SW480 (cell line): ENCODE data around the gene CDK3.
"Not testable (repeated sequence)": the region's sequence is repeated elsewhere in the genome, so short reads cannot be mapped to it uniquely, and the experiment has no call there.

Experiments
- DNase-seq: peaks from one replicate; pipeline ENCODE4 v3.0.0-alpha.2; 2016; ENCODE audit warnings: low spot score

Gene CDK3

DNA sequence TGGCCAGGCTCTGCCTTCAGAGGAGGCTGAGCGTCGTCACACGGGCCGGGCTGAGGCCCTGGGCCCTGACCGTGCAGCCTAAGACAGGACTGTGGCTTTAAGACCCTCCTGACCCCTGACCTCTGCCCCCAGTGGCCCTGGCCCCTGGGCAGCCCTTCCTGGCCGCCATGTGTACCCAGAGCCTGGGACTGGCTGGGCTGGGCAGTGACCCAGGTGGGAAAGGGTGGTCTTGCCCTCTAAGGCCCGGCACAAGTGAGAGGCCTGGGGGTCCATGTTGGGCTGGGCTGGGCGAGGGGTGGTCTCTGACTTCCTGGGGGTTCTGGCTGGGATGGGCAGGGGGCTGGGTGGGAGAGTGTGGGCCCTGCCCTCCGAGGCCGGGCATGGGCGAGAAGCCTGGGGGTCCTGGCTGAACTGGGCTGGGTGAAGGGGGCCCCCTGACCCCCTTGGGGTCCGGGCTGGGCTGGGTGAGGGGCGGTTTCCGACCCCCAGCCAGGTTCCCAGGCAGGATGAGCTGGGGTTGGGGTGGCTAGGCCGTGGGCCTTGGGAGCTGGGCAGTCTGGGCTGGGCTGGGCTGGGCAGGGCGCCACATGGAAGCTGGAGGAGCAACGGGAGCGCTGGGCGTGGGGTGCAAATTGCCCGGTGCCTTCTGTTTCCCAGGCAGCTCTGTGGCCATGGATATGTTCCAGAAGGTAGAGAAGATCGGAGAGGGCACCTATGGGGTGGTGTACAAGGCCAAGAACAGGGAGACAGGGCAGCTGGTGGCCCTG lies at the start of gene CDK3:
Gene CDK3 (plus strand): TSS at position 101 of the 767 bp plus-strand sequence. CDS start 571 bp downstream, at position 672.
- DNase-seq = no peak

DNA sequence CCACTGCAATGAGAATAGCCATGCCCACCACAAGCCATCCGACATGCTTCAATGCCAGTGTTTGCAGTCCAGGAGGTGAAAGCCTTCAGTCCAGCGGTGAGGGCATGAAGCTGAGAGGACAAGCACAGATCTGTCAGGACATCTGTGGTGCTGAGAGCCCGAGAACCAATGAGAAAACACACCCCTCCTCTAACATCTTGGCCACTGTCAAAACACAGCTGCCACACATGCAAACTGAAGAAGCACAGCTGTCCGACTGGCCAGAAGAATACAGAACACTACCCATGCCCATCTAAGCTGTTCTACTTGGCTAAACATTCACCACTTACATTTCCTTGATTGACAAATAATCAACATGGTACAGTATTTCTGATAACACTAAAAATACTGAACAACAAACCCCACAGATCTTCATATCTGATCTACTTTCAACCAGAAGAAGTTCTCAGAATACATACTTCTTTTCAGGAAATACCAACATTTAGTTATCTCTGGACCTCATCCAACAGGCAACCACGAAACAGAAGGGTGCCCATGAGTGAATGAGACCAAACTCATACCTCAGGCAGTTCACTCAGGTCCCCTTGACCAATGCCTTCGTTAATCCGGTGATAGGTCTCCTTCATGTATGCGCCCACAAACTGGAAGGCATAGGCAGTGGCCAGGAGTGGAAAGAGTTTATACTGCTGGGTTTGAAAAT lies 49.6 kb upstream of the CDK3 start:
- DNase-seq = no peak

GRCh38 chr17:75959051-75959838 lies 41.4 kb upstream of the CDK3 start:
- DNase-seq = no peak

DNA sequence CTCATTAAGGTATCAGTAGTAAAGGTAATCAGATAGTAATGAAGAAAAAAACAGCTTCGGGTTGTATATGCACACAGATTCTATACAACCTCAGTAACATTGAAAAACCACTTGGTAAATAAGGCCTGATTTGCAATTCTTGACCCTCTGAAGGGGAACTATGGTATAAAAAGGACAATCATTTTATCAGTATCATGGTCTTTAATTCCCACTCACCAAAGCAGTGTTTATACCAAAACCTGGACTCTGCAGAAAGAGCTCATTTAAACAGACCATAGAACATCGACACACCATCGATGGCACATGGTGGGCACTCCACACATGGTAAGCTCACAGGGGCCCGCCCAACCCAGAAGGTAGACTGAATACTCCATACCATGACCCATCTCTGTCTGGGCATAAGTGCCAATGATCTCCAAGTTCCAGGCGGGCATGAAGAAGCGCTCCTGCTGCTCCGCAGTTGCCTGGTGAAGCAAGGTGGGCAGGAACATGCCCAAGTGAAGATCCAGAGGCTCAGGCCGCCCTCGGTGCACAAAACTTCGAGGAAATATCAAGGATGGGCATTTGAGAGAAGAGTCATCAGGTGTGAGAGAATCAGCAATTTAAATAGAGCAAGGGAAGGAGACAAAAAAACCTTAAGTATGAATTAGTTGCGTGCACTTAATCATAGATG lies 40.7 kb upstream of the CDK3 start:
- DNase-seq = no peak

DNA sequence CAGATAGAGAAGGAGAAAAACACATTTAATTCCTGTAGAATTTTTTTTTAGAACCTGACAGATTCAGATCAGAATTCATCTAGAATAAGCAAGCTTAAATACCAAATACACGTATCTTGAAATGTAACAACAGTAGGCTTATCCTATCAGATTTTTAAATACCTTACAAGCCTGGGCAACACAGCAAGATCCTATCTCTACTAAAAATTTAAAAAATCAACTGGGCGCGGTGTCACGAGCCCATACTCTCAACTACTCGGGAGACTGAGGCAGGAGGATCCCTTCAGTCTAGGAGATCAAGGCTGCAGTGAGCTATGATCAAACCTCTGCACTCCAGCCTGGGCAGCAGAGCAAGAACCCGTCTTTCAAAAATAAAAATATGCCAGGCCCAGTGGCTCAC lies 35.2 kb upstream of the CDK3 start:
- no peak for DNase-seq

DNA sequence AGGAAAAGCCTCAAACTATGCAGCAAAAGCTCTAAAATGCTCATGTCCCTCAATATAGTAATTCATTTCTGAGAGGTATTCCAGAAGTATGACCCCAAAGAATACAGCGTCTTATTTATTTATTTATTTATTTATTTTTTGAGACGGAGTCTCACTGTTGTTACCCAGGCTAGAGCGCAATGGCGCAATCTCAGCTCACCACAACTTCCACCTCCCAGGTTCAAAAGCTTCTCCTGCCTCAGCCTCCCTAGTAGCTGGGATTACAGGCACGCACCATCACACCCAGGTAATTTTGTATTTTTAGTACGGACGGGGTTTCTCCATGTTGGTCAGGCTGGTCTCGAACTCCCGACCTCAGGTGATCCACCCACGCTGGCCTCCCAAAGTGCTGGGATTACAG lies 31.6 kb upstream of the CDK3 start:
- DNase-seq = not testable (repeated sequence)

DNA sequence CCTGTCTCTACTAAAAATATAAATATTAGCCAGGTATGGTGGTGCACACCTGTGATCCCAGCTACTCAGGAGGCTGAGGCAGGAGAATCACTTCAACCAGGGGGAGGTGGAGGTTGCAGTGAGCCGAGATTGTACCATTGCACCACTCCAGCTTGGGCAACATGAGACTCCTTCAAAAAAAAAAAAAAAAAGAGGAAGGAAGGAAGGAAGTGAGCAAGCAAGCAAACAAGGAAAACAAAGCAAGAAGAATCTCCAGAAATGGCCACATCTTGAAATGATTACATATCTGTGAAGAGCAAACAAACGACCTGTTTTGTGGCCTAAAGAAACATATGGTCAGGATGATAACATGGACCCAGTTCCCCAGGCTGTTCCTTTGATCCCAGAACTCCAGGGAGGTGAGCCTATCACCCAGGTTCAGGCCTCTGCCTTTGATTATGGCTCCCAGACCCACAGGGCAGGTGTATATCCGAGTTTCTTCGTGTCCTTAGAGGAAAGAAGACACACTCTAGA lies 30.6 kb upstream of the CDK3 start:
- no peak for DNase-seq

GRCh38 chr17:75970626-75971025 lies 30.0 kb upstream of the CDK3 start:
- no peak for DNase-seq

- DNase-seq = not testable (repeated sequence)
These were observed 25.5 kb upstream of the CDK3 start for GRCh38 chr17:75975187-75975586.

- no peak for DNase-seq
These were observed 24.9 kb upstream of the CDK3 start for GRCh38 chr17:75975757-75976174.

- DNase-seq = no peak
These were observed 24.3 kb upstream of the CDK3 start for GRCh38 chr17:75976175-75976848.

DNA sequence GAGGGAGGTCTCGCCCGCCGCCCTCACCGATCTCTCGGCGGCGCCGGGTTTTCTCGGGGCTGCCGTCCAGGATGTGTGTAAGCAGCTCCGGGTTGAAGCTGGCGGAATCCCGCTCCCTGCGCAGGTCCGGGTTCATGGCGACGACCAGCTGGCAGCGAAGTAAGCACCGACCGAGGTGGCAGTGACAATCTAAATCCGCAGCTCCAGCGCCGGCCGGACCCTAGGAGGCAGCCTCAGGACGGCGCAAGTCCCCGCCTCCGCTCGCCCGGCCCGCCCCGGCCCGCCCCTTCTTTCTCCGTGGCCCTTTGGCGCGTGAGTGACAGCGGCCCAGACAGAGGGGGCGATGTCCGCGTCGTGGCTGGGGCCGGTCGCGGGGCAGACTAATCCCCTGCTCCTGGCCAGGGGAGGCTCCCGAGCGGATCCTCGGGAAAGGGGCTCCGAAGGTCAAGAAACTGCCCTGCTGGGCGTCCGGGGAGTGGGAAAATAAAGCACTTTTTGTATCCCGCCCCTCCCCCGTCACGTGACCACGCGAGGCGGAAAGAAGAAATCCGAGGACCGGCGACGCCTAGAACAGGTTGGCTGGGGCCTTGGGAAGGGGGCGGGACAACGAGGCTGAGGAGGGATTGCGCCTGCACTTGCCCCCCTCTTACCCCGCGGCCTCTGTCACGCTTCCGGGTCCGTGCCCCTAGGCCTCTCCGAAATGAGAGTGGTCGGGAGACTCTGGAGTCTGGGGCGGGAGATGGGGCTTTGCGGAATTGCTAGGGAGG lies 21.5 kb upstream of the CDK3 start, which contains the start of the genes ACOX1 and TEN1:
Gene ACOX1 (minus strand): TSS at position 229 of the 767 bp plus-strand sequence. CDS start 93 bp downstream, at position 136.
Gene TEN1 (plus strand): TSS at position 303 of the 767 bp plus-strand sequence. CDS start 6,953 bp downstream, outside the sequence.
- DNase-seq = peak; percentile 97

DNA sequence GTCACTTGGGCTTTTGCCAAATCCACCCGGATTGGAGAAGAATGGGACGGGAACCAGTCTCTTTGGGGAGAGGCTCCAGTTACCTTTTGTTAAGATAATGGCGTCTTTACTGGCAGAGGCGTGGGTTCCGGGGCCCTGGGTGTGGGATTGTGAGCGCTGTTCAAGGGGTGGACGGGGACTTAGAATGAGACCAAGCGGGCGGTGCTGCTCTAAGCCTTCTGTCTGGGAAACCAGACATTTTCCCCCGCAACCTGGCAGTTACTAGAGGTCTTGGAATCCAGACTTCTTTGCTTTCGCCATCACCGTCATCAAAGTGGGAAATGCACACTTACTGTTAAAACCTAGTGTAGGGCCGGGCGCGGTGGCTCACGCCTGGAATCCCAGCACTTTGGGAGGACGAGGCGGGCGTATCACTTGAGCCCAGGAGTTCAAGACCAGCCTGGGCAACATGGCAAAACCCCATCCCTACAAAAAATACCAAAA lies 20.9 kb upstream of the CDK3 start:
- no peak for DNase-seq

DNA sequence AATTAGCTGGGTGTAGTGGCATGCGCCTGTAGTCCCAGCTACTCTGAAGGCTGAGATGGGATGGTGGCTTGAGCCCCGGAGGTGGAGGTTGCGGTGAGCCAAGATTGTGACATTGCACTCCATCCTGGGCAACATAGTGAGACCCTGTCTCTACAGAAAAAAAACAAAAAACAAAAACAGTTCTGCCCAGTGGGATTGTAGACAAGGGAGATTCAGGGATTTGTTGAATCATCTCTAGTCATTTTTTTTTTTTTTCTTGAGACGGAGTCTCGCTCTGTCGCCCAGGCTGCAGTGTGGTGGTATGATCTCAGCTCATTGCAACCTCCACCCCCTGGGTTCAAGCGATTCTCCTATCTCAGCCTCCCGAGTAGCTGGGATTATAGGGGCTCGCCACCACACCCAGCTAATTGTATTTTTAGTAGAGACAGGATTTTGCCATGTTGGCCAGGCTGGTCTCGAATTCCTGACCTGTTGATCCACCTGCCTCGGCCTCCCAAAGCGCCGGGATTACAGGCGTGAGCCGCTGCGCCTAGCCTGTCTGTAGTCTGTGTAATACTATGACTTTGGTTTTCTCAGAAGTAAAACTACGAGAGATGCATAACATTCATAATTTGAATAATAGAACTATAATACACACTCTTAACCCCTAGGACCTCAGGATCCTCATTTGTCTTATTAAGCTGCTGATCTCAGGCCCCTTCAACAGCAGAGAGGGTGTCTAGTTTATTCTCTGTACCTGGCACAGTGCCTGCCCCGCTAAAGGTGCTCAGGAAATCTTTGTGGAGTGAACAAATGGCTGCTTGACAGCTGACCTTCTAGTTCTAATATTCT lies 20.3 kb upstream of the CDK3 start:
- no peak for DNase-seq

GRCh38 chr17:75981019-75981615 lies 19.5 kb upstream of the CDK3 start:
- no peak for DNase-seq

DNA sequence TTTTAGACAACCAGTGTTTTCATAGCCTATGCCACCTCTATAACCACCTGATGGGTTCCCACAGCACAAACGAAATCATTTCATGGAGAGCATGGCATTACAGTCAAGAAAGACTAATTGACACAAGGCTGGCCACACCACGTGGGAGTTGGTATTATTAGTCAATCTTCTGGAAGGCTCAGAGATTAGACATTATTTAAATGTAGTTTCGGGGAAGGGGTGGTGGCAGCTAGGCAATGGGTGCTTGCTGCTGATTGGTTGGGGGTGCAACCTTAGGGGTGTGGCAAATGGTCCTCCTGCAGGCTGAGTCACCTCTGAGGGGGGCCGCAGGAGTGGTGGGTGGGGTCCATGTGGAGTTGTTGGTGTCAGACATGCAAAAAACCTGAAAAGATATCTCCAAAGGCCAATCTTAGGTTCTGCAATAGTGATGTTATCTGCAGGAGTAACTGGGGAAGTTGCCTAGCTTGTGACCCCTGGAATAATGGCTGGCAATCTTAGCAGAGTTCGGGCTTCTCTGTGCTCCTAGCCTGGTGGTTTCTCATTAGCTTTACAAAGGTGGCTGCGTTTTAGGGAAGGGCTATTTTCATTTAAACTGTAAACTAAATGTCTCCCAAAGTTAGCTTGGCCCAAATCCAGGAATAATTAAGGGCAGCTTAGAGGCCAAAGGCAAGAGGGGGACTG lies 17.0 kb upstream of the CDK3 start:
- DNase-seq = peak; percentile 20

GRCh38 chr17:75985986-75986385 lies 14.7 kb upstream of the CDK3 start:
- no peak for DNase-seq

- DNase-seq = no peak
These were observed 13.6 kb upstream of the CDK3 start for GRCh38 chr17:75987041-75987440.
